GM18873 (cell line): ENCODE measurements around the gene GPRIN3.
"Not testable (repeated sequence)": the region's sequence is repeated elsewhere in the genome, so short reads cannot be mapped to it uniquely, and the experiment has no call there.

ENCODE experiments used
- ATAC-seq: cut with Tn5 transposase; IDR thresholded peaks from one replicate; pipeline ENCODE4 v1.9.1; 2021; ENCODE audit warnings: mild to moderate bottlenecking, moderate library complexity, moderate number of reproducible peaks; ENCODE audit not compliant: unreplicated experiment, low FRiP score

The GPRIN3 gene

GRCh38 chr4:89222170-89222569, 85.4 kb downstream of the GPRIN3 start:
- peak; percentile 67 for ATAC-seq

- ATAC-seq: no peak
Observed at GRCh38 chr4:89221167-89221867, 86.3 kb downstream of the GPRIN3 start.

GRCh38 chr4:89218587-89218986, 89.0 kb downstream of the GPRIN3 start:
- no peak for ATAC-seq

- no peak for ATAC-seq
Observed at GRCh38 chr4:89217604-89218003, 90.0 kb downstream of the GPRIN3 start.

- no peak for ATAC-seq
Observed at GRCh38 chr4:89216866-89217265, 90.7 kb downstream of the GPRIN3 start.

GRCh38 chr4:89216422-89216821, 91.2 kb downstream of the GPRIN3 start:
- ATAC-seq: no peak

GRCh38 chr4:89215736-89216135, 91.9 kb downstream of the GPRIN3 start:
- no peak for ATAC-seq

GRCh38 chr4:89214308-89214707, 93.3 kb downstream of the GPRIN3 start:
- ATAC-seq: no peak

GRCh38 chr4:89213382-89213701, 94.3 kb downstream of the GPRIN3 start:
- no peak for ATAC-seq

- no peak for ATAC-seq
Observed at GRCh38 chr4:89212666-89213381, 94.8 kb downstream of the GPRIN3 start.

- ATAC-seq: no peak
Observed at GRCh38 chr4:89204624-89205023, 103.0 kb downstream of the GPRIN3 start.

- no peak for ATAC-seq
Observed at GRCh38 chr4:89203902-89204301, 103.7 kb downstream of the GPRIN3 start.

- not testable (repeated sequence) for ATAC-seq
Observed at GRCh38 chr4:89199394-89199793, 108.2 kb downstream of the GPRIN3 start.

- no peak for ATAC-seq
Observed at GRCh38 chr4:89197920-89198319, 109.7 kb downstream of the GPRIN3 start.

- no peak for ATAC-seq
Observed at GRCh38 chr4:89196745-89197144, 110.9 kb downstream of the GPRIN3 start.

GRCh38 chr4:89196056-89196674, 111.4 kb downstream of the GPRIN3 start:
- ATAC-seq: no peak

- no peak for ATAC-seq
Observed at GRCh38 chr4:89193843-89194242, 113.8 kb downstream of the GPRIN3 start.
